ENCODE measurements around the gene PRDX5. TPM values are rescaled to one million over a fixed set of nuclear protein-coding genes. Genes with fewer than 3 reads are reported as not detected.

The PRDX5 gene
- total and polyA plus RNA-seq, 10 of the 15 experiments (the other 5 are each of a cell fraction or from before 2014, with no cell fraction given), result 95.7 to 406 (median 240) TPM

- ATAC-seq (peak; percentile 37), DNase-seq (ENCODE audit: low read depth, low spot score) (no peak), FAIRE-seq (no peak)
- Histone ChIP-seq H2AFZ (ENCODE audit: control insufficient read depth, low read depth, low read length) (peak overlapping the region; percentile 58), H3K36me3 (ENCODE audit: control insufficient read depth in 2 of 2, insufficient read depth in 2 of 2, low read length in 1 of 2) (peaks cover 0 to 3% of the 10 kb centered on the region in 2 experiments; a peak in 2 of 4 replicates), H4K20me1 (ENCODE audit: control insufficient read depth, insufficient read depth) (no peaks in the 10 kb centered on the region), H3K9me3 (replicated peaks; ENCODE audit: control insufficient read depth, insufficient read depth, low read length) (no peaks in the 10 kb centered on the region), H3K9ac (ENCODE audit: control insufficient read depth, insufficient read depth, low read length) (peak overlapping the region; percentile 80), H3K27me3 (replicated peaks in 1 of 2; ENCODE audit: control insufficient read depth in 2 of 2, insufficient read depth in 2 of 2, low read length in 1 of 2) (peaks cover 0 to under 1% of the 10 kb centered on the region in 2 experiments; a peak in 2 of 4 replicates), H3K4me1 (ENCODE audit: control insufficient read depth, insufficient read depth, low read length) (peaks cover 18% of the 10 kb centered on the region), H3K4me2 (ENCODE audit: control insufficient read depth, insufficient read depth) (peak overlapping the region; percentile 99), H3K27ac (ENCODE audit: control insufficient read depth, insufficient read depth) (peak overlapping the region; percentile 79), H3K79me2 (ENCODE audit: control insufficient read depth, insufficient read depth, low read length) (peaks cover 24% of the 10 kb centered on the region), H3K4me3 (peak overlapping the region; percentile 78)
- in situ Hi-C loops (cut with MboI) (no loop called here), intact Hi-C loops (cut with micrococcal nuclease; ENCODE audit: unreplicated experiment) (loop anchor here (1.0 to 2.0 kb wide), 5 partner anchors 11 to 65 kb away; partner anchors contain the start of genes CCDC88B, FKBP2 and TRMT112)
- SMC1A ChIA-PET (ENCODE audit: uncharacterized antibody, unreplicated experiment), result interaction anchor here (2.0 to 5.7 kb wide), 4 partner anchors 12 to 100 kb away, joined by 7 to 98 read pairs (median 12); partner anchors contain the start of genes FERMT3, PRDX5 and TRMT112
- WGBS (ENCODE audit: insufficient coverage, insufficient replicate concordance, low lambda C conversion rate, missing lambda C conversion rate), result 2% methylated on average over 41 of the region's 71 CpGs
- BruUV-seq (replicated peaks), result TSS peak; percentile 73
- POLR2A ChIA-PET, result interaction anchor here (0.6 to 5.8 kb wide), 7 partner anchors 11 to 101 kb away, joined by 3 to 70 read pairs (median 14); partner anchors contain the start of genes BAD, FERMT3, PRDX5 and TRMT112
- CTCF ChIA-PET, result interaction anchor here (0.5 to 5.8 kb wide), 9 partner anchors 11 to 174 kb away, joined by 3 to 74 read pairs (median 13); partner anchors contain the start of genes BAD, GPR137, PRDX5 and TRMT112
- RAD21 ChIA-PET (ENCODE audit: unreplicated experiment), result interaction anchor here (0.6 to 5.8 kb wide), 7 partner anchors 12 to 99 kb away, joined by 3 to 125 read pairs (median 6); partner anchors contain the start of genes FERMT3, PRDX5 and TRMT112
- TF ChIP-seq NR2C2 (IDR thresholded peaks at IDR 0.05; ENCODE audit: borderline replicate concordance, control insufficient read depth, insufficient read length, low read depth), result peak; percentile 67
- peak; percentile 47 to 55 (median 52) for TF ChIP-seq CTCF (IDR thresholded peaks at IDR 0.05 in 2 of 3, conservative IDR thresholded peaks at IDR 0.05 in 1 of 3; ENCODE audit: control insufficient read depth in 2 of 3, extremely low read depth in 1 of 3, insufficient read depth in 1 of 3, low read depth in 3 of 3, low read length in 3 of 3)
- TF ChIP-seq NR2C1 (IDR thresholded peaks at IDR 0.05), result peak; percentile 96
- TF ChIP-seq MTA2 (IDR thresholded peaks at IDR 0.05; ENCODE audit: low read depth), result peak; percentile 73
- peak; percentile 16; the same call in 1 of the 2 replicates for TF ChIP-seq IKZF1 (conservative IDR thresholded peaks at IDR 0.05)
- TF ChIP-seq EGR1 (IDR thresholded peaks at IDR 0.05; ENCODE audit: borderline replicate concordance in 1 of 2, low read depth in 2 of 2, low read length in 2 of 2), result peak in 1 of 2 experiments; percentile 61; a peak in 1 of 3 replicates
- no peak for TF ChIP-seq ETV6 (conservative IDR thresholded peaks at IDR 0.05 in 1 of 2, IDR thresholded peaks at IDR 0.05 in 1 of 2; ENCODE audit: borderline replicate concordance in 1 of 2, low read depth in 1 of 2)
- TF ChIP-seq NR2F1 (conservative IDR thresholded peaks at IDR 0.05), result peak; percentile 98
- no peak for TF ChIP-seq TCF12 (IDR thresholded peaks at IDR 0.05; ENCODE audit: low read depth, low read length)
- TF ChIP-seq PKNOX1 (IDR thresholded peaks at IDR 0.05), result no peak
- peak; percentile 20 for TF ChIP-seq USF1 (IDR thresholded peaks at IDR 0.05; ENCODE audit: borderline replicate concordance, extremely low read length, insufficient read depth, low read depth, low read length)
- TF ChIP-seq ZNF687 (IDR thresholded peaks at IDR 0.05), result no peak
These were observed 12.0 kb upstream of the PRDX5 start for GRCh38 chr11:64305691-64306562.

All from GM12878 (cell line).